Right cardiac atrium (tissue), 5 donors: ENCODE measurements around the gene C9orf72. TPM values are rescaled to one million over a fixed set of nuclear protein-coding genes. Genes with fewer than 3 reads are reported as not detected.

Source experiments
- ATAC-seq, 2 donors: fragments of 200-7000 bp; cut with Tn5 transposase; one replicate each; pipeline versions ENCODE4 v1.8.0 to v1.9.1; 2020; ENCODE audit warnings: moderate library complexity in 2 of 2, mild to moderate bottlenecking in 1 of 2
- DNase-seq, 3 donors: peaks; one replicate each; pipeline ENCODE4 v3.0.0-alpha.2; 2020
- H3K27ac ChIP-seq: one replicate; pipeline ENCODE4 v1.5.1; 2013; ENCODE audit warnings: mild to moderate bottlenecking, low read length, control low read depth, moderate library complexity
- H3K27me3 ChIP-seq: one replicate; pipeline ENCODE4 v1.6.1; 2013; ENCODE audit not compliant: control insufficient read depth, insufficient read depth
- H3K4me1 ChIP-seq: one replicate; pipeline ENCODE4 v1.6.1; 2013; ENCODE audit warnings: low read length; ENCODE audit not compliant: control insufficient read depth, insufficient read depth
- H3K4me3 ChIP-seq: one replicate; pipeline ENCODE4 v1.5.1; 2013; ENCODE audit warnings: low read length, control low read depth
- H3K9me3 ChIP-seq: one replicate; pipeline ENCODE4 v1.6.1; 2013; ENCODE audit warnings: low read length; ENCODE audit not compliant: control insufficient read depth
- WGBS: extraction: QIAGEN DNeasy Blood & Tissue Kit; methylation state at CpG from one replicate; pipeline ENCODE4 v1.1.7; 2013; 5-methylcytosine and 5-hydroxymethylcytosine counted together
- intact Hi-C, 4 donors: fragments of 100-400 bp; cut with DNase I; formaldehyde crosslinking; loops; one replicate each; pipeline versions ENCODE4 v1.11.0 to v1.14.0; 2022 to 2023
- polyA plus RNA-seq: library from polyadenylated mRNA; stranded (reverse); fragments of 200-250 nt; gene quantifications from one replicate; pipeline ENCODE4 v1.2.3, GENCODE V29; 2013
- total RNA-seq, 4 donors: library from RNA; stranded (reverse); fragmentation: NEBNext Ultra II Directional; extraction: Animal tissue kit (Norgen Biotek cat#: 25700); gene quantifications; one replicate each; pipeline ENCODE4 v1.2.1, GENCODE V29; 2021
- donor health status: healthy with polysubstance abuse.
- donor health status: DM: no; HTN: yes; CAD: no.
- donor health status: DM: no; HTN: no; CAD: no.
- donor health status: DM: no; HTN: yes; CAD: no; lungs with severe emphysema.
- donor health status: DM: yes; HTN: yes; CAD: no.

The C9orf72 gene
- total and polyA plus RNA-seq, 5 donors, result 10.0 to 17.4 (median 14.8) TPM

DNA sequence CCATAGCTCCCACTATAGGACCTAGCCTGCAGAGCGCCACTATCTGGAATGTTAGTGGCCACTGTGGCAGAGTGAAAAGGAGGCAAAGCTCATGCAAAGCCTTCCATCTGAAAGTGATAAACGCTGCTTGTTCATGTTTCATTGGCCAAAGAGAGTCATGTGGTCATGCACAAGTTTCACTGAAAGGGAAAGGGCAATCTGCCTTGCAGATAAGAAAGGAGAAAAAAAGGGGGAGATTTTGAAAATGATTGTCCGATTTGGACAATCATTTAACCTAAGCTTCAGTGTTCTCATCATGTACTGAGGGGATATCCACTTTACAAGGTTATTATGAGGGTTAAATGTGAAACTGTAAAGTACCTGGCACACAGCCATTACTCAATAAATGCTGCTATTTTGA is 34.6 kb downstream of the C9orf72 start:
- Histone ChIP-seq H3K9me3 (no peaks in the 10 kb centered on the region), H3K27me3 (no peaks in the 10 kb centered on the region), H3K4me3 (no peak overlapping the region), H3K4me1 (peaks cover 5% of the 10 kb centered on the region), H3K27ac (no peak overlapping the region)
- intact Hi-C loops, result no loop called here
- no peak for ATAC-seq
- no peak for DNase-seq
- WGBS, result 94% methylated on average over 3 of the region's 3 CpGs

DNA sequence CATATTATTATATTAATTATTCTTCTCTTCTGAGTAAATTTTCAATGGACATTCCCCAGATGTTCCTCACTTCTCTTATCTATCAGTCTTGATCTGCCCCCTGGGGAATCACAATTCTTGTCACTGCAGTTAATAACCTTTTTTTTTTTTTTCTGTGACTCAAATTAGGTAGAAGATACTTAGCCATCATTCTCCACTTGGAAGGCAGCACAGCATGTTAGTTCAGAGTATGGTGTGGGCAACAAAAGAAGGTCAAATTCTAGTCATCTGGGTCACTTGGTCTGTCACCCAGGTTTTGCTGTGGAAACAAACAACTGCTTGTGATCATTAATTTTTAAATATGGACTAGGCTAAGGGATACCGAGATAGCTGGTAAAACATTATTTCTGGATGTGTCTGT is 35.5 kb downstream of the C9orf72 start:
- intact Hi-C loops, result no loop called here
- WGBS, result 88% methylated on average over 1 of the region's 1 CpG
- Histone ChIP-seq H3K4me1 (peaks cover 5% of the 10 kb centered on the region), H3K4me3 (no peak overlapping the region), H3K27me3 (no peaks in the 10 kb centered on the region), H3K9me3 (no peaks in the 10 kb centered on the region), H3K27ac (no peak overlapping the region)
- DNase-seq, result no peak
- no peak for ATAC-seq

DNA sequence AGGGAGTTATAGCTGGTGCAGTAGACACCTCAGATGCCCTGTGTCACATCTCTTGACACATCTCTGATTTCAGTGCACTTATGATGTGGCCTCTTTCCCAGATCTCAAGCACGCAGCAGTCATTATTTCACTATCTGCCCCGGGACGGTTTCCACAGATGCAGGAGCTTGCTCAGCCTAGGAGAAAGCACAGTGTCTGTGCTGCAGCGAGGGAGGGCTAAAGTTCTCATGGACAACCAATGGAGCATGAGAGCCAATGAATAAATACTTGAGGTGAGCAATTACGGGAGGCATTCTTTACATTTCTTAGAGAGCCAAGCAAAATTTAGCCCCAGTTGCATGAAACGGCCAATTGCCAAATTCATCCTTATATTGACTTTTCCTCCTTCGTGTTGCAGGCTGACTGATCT is 36.2 kb downstream of the C9orf72 start:
- H3K27ac ChIP-seq, result no peak overlapping the region
- H3K9me3 ChIP-seq, result no peaks in the 10 kb centered on the region
- H3K4me3 ChIP-seq, result no peak overlapping the region
- no peak for DNase-seq
- ATAC-seq, result peak in 1 of 2 donors; percentile 8
- H3K27me3 ChIP-seq, result no peaks in the 10 kb centered on the region
- 64% methylated on average over 7 of the region's 7 CpGs for WGBS
- H3K4me1 ChIP-seq, result peaks cover 5% of the 10 kb centered on the region
- intact Hi-C loops, result no loop called here

DNA sequence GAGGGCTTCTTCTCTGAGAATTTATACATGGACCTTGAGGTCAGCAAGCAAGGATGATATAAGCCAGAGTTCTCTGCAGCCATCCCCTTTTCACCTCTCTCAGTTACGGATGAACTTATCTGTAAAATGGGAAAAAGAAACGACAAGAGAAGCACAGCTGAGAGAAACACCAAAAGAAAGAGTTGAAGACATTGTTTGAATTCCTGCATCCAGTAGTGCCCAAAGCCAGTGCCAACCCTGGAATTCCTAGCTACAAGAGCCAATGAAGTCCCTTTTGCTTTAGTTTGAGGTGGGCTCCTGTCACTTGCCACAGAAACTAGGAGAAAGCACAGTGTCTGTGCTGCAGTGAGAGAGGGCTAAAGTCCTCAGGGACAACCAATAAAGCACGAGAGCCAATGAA is 37.1 kb downstream of the C9orf72 start:
- no peak overlapping the region for H3K4me3 ChIP-seq
- DNase-seq, result no peak
- no peak overlapping the region for H3K27ac ChIP-seq
- intact Hi-C loops, result no loop called here
- no peaks in the 10 kb centered on the region for H3K9me3 ChIP-seq
- 91% methylated on average over 3 of the region's 3 CpGs for WGBS
- peaks cover 5% of the 10 kb centered on the region for H3K4me1 ChIP-seq
- no peaks in the 10 kb centered on the region for H3K27me3 ChIP-seq
- ATAC-seq, result no peak

DNA sequence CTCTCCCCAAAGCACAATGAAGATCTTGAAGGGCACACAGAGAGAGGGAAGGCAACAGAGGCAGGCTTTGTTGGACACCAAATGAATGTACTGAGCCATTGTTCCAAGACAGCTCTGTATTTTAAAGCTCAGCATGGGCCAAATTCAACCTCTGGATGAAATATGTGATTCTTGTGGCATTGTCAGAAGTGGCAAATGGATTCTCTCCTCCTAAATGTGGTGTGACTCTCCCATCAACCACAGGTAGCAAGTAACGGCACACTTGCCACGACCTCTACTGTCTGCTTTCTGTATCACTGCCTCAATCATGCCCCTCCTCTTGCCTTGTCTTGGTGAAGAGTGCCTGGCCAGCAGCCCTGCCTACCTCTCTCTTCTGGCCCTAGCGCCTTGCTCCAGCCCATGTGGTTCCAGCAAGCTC is 37.6 kb downstream of the C9orf72 start:
- Histone ChIP-seq H3K4me1 (peaks cover 2% of the 10 kb centered on the region), H3K4me3 (no peak overlapping the region), H3K9me3 (no peaks in the 10 kb centered on the region), H3K27me3 (no peaks in the 10 kb centered on the region), H3K27ac (no peak overlapping the region)
- 76% methylated on average over 3 of the region's 3 CpGs for WGBS
- DNase-seq (no peak), ATAC-seq (no peak)
- intact Hi-C loops, result no loop called here

DNA sequence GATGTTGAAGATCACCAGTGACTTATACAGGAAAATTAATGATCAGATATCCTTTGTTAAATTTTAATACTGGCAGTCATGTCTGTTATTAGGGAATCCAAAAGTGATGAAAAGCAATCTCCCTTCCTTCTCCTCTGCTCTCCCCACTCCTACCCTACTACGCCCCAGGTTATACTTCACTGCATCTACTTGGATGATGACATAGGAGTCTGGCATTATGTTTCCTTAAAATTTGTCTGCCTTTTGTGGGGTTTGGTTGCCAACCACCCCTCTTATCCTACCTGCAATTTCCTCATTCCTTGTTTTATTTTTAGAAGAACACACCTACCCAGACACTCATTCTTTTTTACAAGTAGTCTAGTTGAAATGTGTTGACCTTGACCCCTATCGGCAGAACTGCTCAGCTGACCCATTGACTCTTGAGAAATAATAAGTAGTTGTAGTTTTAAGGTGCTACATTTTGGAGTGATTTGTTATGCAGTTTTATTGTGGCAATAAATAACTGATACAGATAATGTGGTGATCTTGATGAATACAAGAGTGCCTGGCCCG is 38.5 kb downstream of the C9orf72 start:
- 84% methylated on average over 3 of the region's 3 CpGs for WGBS
- H3K27ac ChIP-seq, result no peak overlapping the region
- no peak overlapping the region for H3K4me3 ChIP-seq
- intact Hi-C loops, result loop anchor here in 1 of 4 donors (5.0 kb wide), 1 partner anchor 202 kb away; no protein-coding TSS in a partner anchor
- no peaks in the 10 kb centered on the region for H3K27me3 ChIP-seq
- no peaks in the 10 kb centered on the region for H3K9me3 ChIP-seq
- no peak for DNase-seq
- peaks cover 2% of the 10 kb centered on the region for H3K4me1 ChIP-seq
- ATAC-seq, result no peak

DNA sequence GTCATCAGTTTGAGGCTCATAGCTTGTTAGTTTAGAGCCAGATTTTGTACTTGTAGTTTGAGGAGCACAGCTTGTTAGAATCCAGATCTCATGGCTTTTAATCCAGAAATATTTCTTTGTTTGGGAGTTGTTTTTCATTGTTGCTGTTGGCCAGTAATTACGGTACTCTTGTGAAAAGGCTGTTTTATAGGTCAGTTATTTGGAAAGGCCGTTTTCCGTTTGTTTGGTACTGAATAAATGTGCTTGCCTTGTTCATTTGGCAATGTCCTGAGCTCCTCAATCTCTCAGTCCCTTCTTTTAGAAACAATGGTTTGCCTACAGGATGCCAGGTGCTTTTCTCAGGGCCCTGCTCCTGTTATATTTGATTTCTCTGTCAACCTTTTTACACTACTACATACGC is 39.1 kb downstream of the C9orf72 start:
- no peaks in the 10 kb centered on the region for H3K4me1 ChIP-seq
- intact Hi-C loops, result loop anchor here in 1 of 4 donors (5.0 kb wide), 1 partner anchor 202 kb away; no protein-coding TSS in a partner anchor

DNA sequence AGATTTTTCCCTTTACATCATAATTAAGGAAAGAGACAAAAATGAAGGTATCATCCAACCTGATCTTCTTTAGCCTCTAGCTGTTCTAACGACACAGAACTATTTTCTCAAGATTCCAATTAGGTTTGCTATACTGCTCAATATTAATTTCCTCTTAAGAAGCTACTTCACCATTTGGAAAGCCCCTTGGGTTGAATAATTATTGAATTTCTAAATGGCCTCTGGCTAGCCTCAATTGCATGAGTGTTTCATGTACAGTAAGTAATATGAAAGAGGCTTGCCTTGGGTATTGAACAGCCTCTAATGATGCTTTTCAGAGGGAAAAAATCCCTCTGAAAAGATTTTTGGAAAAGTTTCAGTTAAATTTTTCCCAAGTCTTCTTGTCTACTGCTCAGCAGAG is 40.0 kb downstream of the C9orf72 start:
- no peak for DNase-seq
- Histone ChIP-seq H3K27ac (no peak overlapping the region), H3K9me3 (no peaks in the 10 kb centered on the region), H3K27me3 (no peaks in the 10 kb centered on the region), H3K4me3 (no peak overlapping the region), H3K4me1 (no peaks in the 10 kb centered on the region)
- no peak for ATAC-seq
- 90% methylated on average over 1 of the region's 1 CpG for WGBS
- intact Hi-C loops, result loop anchor here in 1 of 4 donors (5.0 kb wide), 1 partner anchor 201 kb away; no protein-coding TSS in a partner anchor

More for the DNA sequence above, 39.1 kb downstream of the C9orf72 start:
- WGBS, result 36% methylated on average over 4 of the region's 4 CpGs
- no peaks in the 10 kb centered on the region for H3K9me3 ChIP-seq
- H3K27ac ChIP-seq, result peak overlapping the region; percentile 30
- ATAC-seq (peak; percentile 30 to 47), DNase-seq (no peak)
- no peak overlapping the region for H3K4me3 ChIP-seq
- no peaks in the 10 kb centered on the region for H3K27me3 ChIP-seq

DNA sequence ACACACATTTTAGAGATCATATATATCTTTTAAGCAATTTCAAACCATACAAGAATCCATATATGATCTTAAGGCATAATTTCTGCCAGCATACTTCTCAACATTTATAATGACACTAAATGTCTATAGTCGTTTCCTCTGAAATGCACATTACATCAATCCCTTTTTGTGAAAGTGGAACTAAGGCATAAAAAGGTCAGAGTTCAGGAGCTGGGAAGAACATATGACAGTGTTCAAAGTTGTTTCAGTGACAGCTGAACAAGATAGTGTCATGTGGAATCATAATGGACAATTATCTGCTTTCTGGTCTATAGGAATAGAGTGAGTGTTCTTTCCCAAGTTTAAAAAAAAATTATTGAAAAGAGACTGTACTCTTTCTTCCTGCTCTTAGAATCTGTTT is 41.2 kb downstream of the C9orf72 start:
- H3K9me3 ChIP-seq, result no peaks in the 10 kb centered on the region
- DNase-seq (no peak), ATAC-seq (no peak)
- H3K27me3 ChIP-seq, result no peaks in the 10 kb centered on the region
- intact Hi-C loops, result loop anchor here in 1 of 4 donors (5.0 kb wide), 1 partner anchor 200 kb away; no protein-coding TSS in a partner anchor
- H3K4me1 ChIP-seq, result peaks cover 2% of the 10 kb centered on the region
- WGBS, result 68% methylated on average over 1 of the region's 1 CpG
- H3K27ac ChIP-seq, result no peak overlapping the region
- no peak overlapping the region for H3K4me3 ChIP-seq

DNA sequence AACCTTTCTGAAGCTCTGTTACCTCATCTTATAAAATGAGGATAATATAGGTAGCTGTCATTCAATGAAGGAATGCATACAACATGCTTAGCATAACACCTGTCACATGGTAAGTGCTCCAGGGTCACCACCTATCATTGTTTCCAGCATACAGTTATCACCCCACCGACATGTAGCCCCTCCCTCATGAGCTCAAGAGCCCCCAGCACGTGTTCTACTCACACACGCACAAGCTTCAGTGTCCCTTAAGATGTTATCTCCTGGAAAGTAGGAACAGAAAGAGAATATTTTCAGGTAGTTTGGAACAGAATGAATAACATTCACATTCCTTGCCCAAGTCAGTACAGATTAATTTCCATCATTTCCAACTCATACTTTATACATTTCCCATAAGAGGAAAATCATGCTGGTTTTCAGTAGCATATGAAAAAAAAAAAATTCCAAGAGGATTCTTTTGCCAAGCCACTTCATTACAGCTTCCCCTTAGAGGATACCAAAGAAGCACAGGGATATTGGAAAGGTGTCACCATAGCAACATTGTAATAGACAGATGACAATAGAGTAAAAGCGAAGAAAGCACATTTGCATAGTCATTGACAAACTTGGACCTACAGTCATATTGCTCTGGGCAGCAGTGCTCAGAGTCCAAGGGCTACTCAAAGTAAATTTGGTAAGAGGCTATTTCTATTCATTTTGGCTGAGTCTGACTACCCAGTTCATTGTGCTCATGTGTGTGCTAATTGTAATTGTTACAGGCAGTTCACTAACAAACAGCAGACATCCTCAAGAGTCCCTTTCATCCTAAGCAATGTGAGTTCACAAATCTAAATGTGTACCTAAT is 42.1 kb downstream of the C9orf72 start:
- Histone ChIP-seq H3K4me3 (no peak overlapping the region), H3K9me3 (no peaks in the 10 kb centered on the region), H3K27me3 (no peaks in the 10 kb centered on the region), H3K4me1 (peaks cover 2% of the 10 kb centered on the region), H3K27ac (no peak overlapping the region)
- intact Hi-C loops, result loop anchor here in 1 of 4 donors (5.0 kb wide), 1 partner anchor 199 kb away; no protein-coding TSS in a partner anchor
- ATAC-seq (no peak), DNase-seq (no peak)
- 72% methylated on average over 4 of the region's 4 CpGs for WGBS
